ENCODE results near the gene GNG7.
"Not testable (repeated sequence)": the region's sequence is repeated elsewhere in the genome, so short reads cannot be mapped to it uniquely, and the experiment has no call there.

Gene GNG7

GRCh38 chr19:2523630-2524311 is 178.7 kb downstream of the GNG7 start:
- TF ChIP-seq FOXM1 (IDR thresholded peaks at IDR 0.05; ENCODE audit: borderline replicate concordance): no peak
- DNase-seq (ENCODE audit: extremely low spot score): peak; percentile 43
- POLR2A ChIA-PET: interaction anchor here (1.3 kb wide), 1 partner anchor 47 kb away, joined by 17 read pairs; the partner anchor contains the start of gene GADD45B
- CTCF ChIA-PET: no interaction called here

- TF ChIP-seq CTBP1 (IDR thresholded peaks at IDR 0.05; ENCODE audit: borderline replicate concordance) (no peak), ZNF384 (IDR thresholded peaks at IDR 0.05) (0 out of 2 replicates have a peak, but pooled peaks have one; percentile 7), FOXA1 (IDR thresholded peaks at IDR 0.05) (no peak), ELF4 (IDR thresholded peaks at IDR 0.05) (no peak)
- ChIA-PET POLR2A (no interaction called here), CTCF (interaction anchor here (0.8 kb wide), 1 partner anchor 92 kb away, joined by 4 read pairs; no protein-coding TSS in a partner anchor)
- DNase-seq (ENCODE audit: extremely low spot score): no peak
Observed at GRCh38 chr19:2519482-2519881, 183.0 kb downstream of the GNG7 start.

GRCh38 chr19:2518856-2519255 is 183.6 kb downstream of the GNG7 start:
- DNase-seq (ENCODE audit: extremely low spot score): not testable (repeated sequence)
- ChIA-PET CTCF (interaction anchor here (0.6 to 0.8 kb wide), 3 partner anchors 16 to 93 kb away, joined by 3 to 4 read pairs (median 3); no protein-coding TSS in a partner anchor), POLR2A (interaction anchor here (1.0 kb wide), 1 partner anchor 42 kb away, joined by 3 read pairs; no protein-coding TSS in a partner anchor)

GRCh38 chr19:2517881-2518601 is 184.5 kb downstream of the GNG7 start:
- CTCF ChIA-PET: interaction anchor here (0.6 to 0.7 kb wide), 3 partner anchors 16 to 45 kb away, joined by 3 to 5 read pairs (median 3); no protein-coding TSS in a partner anchor
- no peak for DNase-seq (ENCODE audit: extremely low spot score)
- no peak for TF ChIP-seq CTBP1 (IDR thresholded peaks at IDR 0.05; ENCODE audit: borderline replicate concordance)
- TF ChIP-seq NFRKB (IDR thresholded peaks at IDR 0.05): no peak
- no peak for TF ChIP-seq ARNT (IDR thresholded peaks at IDR 0.05)
- TF ChIP-seq SP1 (IDR thresholded peaks at IDR 0.05): no peak
- TF ChIP-seq FOXA1 (IDR thresholded peaks at IDR 0.05): no peak
- TF ChIP-seq LEF1 (IDR thresholded peaks at IDR 0.05; ENCODE audit: borderline replicate concordance): no peak
- TF ChIP-seq FOXK2 (IDR thresholded peaks at IDR 0.05): no peak
- no peak for TF ChIP-seq ELF4 (IDR thresholded peaks at IDR 0.05)
- no peak for TF ChIP-seq L3MBTL2 (conservative IDR thresholded peaks at IDR 0.05)
- no peak for TF ChIP-seq HDGF (IDR thresholded peaks at IDR 0.05; ENCODE audit: borderline replicate concordance)
- TF ChIP-seq SUZ12 (IDR thresholded peaks at IDR 0.05): no peak
- no peak for TF ChIP-seq BHLHE40 (IDR thresholded peaks at IDR 0.05; ENCODE audit: borderline replicate concordance)
- no peak for TF ChIP-seq FOXM1 (IDR thresholded peaks at IDR 0.05; ENCODE audit: borderline replicate concordance)
- no peak for TF ChIP-seq TARDBP (IDR thresholded peaks at IDR 0.05)
- POLR2A ChIA-PET: interaction anchor here (1.0 kb wide), 1 partner anchor 41 kb away, joined by 3 read pairs; no protein-coding TSS in a partner anchor

GRCh38 chr19:2516727-2517126 is 185.8 kb downstream of the GNG7 start:
- ChIA-PET CTCF (no interaction called here), POLR2A (interaction anchor here (0.8 to 1.6 kb wide), 2 partner anchors 13 to 41 kb away, joined by 5 to 10 read pairs; partner anchors contain the start of gene GADD45B)
- TF ChIP-seq BHLHE40 (IDR thresholded peaks at IDR 0.05; ENCODE audit: borderline replicate concordance) (no peak), SUZ12 (IDR thresholded peaks at IDR 0.05) (no peak), CTBP1 (IDR thresholded peaks at IDR 0.05; ENCODE audit: borderline replicate concordance) (no peak), ZNF384 (IDR thresholded peaks at IDR 0.05) (no peak), FOXK2 (IDR thresholded peaks at IDR 0.05) (no peak), FOXA1 (IDR thresholded peaks at IDR 0.05) (no peak), TARDBP (IDR thresholded peaks at IDR 0.05) (no peak), HDGF (IDR thresholded peaks at IDR 0.05; ENCODE audit: borderline replicate concordance) (no peak), LEF1 (IDR thresholded peaks at IDR 0.05; ENCODE audit: borderline replicate concordance) (no peak)
- DNase-seq (ENCODE audit: extremely low spot score): no peak

- no peak for DNase-seq (ENCODE audit: extremely low spot score)
- TF ChIP-seq FOXM1 (IDR thresholded peaks at IDR 0.05; ENCODE audit: borderline replicate concordance): no peak
- no peak for TF ChIP-seq FOXA1 (IDR thresholded peaks at IDR 0.05)
- no peak for TF ChIP-seq HDGF (IDR thresholded peaks at IDR 0.05; ENCODE audit: borderline replicate concordance)
- TF ChIP-seq SUZ12 (IDR thresholded peaks at IDR 0.05): no peak
- TF ChIP-seq L3MBTL2 (conservative IDR thresholded peaks at IDR 0.05): no peak
- TF ChIP-seq BHLHE40 (IDR thresholded peaks at IDR 0.05; ENCODE audit: borderline replicate concordance): no peak
- TF ChIP-seq PKNOX1 (IDR thresholded peaks at IDR 0.05): no peak
- no peak for TF ChIP-seq NFRKB (IDR thresholded peaks at IDR 0.05)
- TF ChIP-seq ARNT (IDR thresholded peaks at IDR 0.05): no peak
- no peak for TF ChIP-seq ELF4 (IDR thresholded peaks at IDR 0.05)
- no peak for TF ChIP-seq FOXK2 (IDR thresholded peaks at IDR 0.05)
- no peak for TF ChIP-seq SP1 (IDR thresholded peaks at IDR 0.05)
- no peak for TF ChIP-seq TARDBP (IDR thresholded peaks at IDR 0.05)
- no peak for TF ChIP-seq LEF1 (IDR thresholded peaks at IDR 0.05; ENCODE audit: borderline replicate concordance)
- no peak for TF ChIP-seq ZNF384 (IDR thresholded peaks at IDR 0.05)
- no peak for TF ChIP-seq CTBP1 (IDR thresholded peaks at IDR 0.05; ENCODE audit: borderline replicate concordance)
- CTCF ChIA-PET: no interaction called here
- POLR2A ChIA-PET: interaction anchor here (1.6 kb wide), 1 partner anchor 39 kb away, joined by 10 read pairs; the partner anchor contains the start of gene GADD45B
Observed at GRCh38 chr19:2514981-2515518, 187.4 kb downstream of the GNG7 start.
